ENCODE data around the gene GSG1L.
A peak's percentile ranks its signal among the peaks of the same experiment; 100 is the strongest.

GSG1L gene
- 0 to 0.12 (median 0) reads per million in 9 experiments for total RNA-seq

GRCh38 chr16:28063591-28064061 lies at the start of gene GSG1L:
GSG1L (minus strand) TSS chr16:28063714; CDS start chr16:28063424, 290 bp downstream.
- H3K27me3 Mint-ChIP-seq: peaks cover 61 to 70% of the 10 kb centered on the region in 2 donors
- ATAC-seq (replicated peaks) (no peak), DNase-seq (no peak)
- H3K9me3 Mint-ChIP-seq: no peaks in the 10 kb centered on the region
- H3K36me3 Mint-ChIP-seq (ENCODE audit: insufficient read depth): peaks cover 3% of the 10 kb centered on the region
- peaks cover 0 to 6% of the 10 kb centered on the region in 2 donors for H3K4me1 Mint-ChIP-seq (ENCODE audit: low read depth in 2 of 2)
- H3K4me3 Mint-ChIP-seq: peak within 1 kb of the TSS; percentile 34 to 45
- no peak within 1 kb of the TSS for H3K27ac Mint-ChIP-seq

- H3K27ac Mint-ChIP-seq: peak overlapping the region in 1 of 2 donors; percentile 82
- H3K9me3 Mint-ChIP-seq: no peaks in the 10 kb centered on the region
- H3K27me3 Mint-ChIP-seq: no peaks in the 10 kb centered on the region
- peaks cover 67% of the 10 kb centered on the region for H3K36me3 Mint-ChIP-seq (ENCODE audit: insufficient read depth)
- no peak overlapping the region for H3K4me3 Mint-ChIP-seq
- H3K4me1 Mint-ChIP-seq (ENCODE audit: low read depth in 2 of 2): peaks cover 10 to 18% of the 10 kb centered on the region in 2 donors
- no peak for DNase-seq
- ATAC-seq (replicated peaks): no peak
Measured at GRCh38 chr16:28112908-28113307, 49.4 kb upstream of the GSG1L start.

GRCh38 chr16:28110977-28111376 lies 47.5 kb upstream of the GSG1L start:
- Mint-ChIP-seq H3K4me3 (no peak overlapping the region), H3K9me3 (no peaks in the 10 kb centered on the region), H3K36me3 (ENCODE audit: insufficient read depth) (peaks cover 73% of the 10 kb centered on the region), H3K27me3 (no peaks in the 10 kb centered on the region), H3K27ac (peak overlapping the region; percentile 81 to 84), H3K4me1 (ENCODE audit: low read depth in 2 of 2) (peaks cover 10 to 15% of the 10 kb centered on the region in 2 donors)
- ATAC-seq (replicated peaks) (no peak), DNase-seq (no peak)

GRCh38 chr16:28110479-28110878 lies 47.0 kb upstream of the GSG1L start:
- Mint-ChIP-seq H3K36me3 (ENCODE audit: insufficient read depth) (peaks cover 73% of the 10 kb centered on the region), H3K27ac (peak overlapping the region; percentile 81 to 84), H3K9me3 (no peaks in the 10 kb centered on the region), H3K4me3 (no peak overlapping the region), H3K4me1 (ENCODE audit: low read depth in 2 of 2) (peaks cover 10 to 15% of the 10 kb centered on the region in 2 donors), H3K27me3 (no peaks in the 10 kb centered on the region)
- no peak for ATAC-seq (replicated peaks)
- no peak for DNase-seq

GRCh38 chr16:28110074-28110473 lies 46.6 kb upstream of the GSG1L start:
- Mint-ChIP-seq H3K9me3 (no peaks in the 10 kb centered on the region), H3K4me1 (ENCODE audit: low read depth in 2 of 2) (peaks cover 10 to 14% of the 10 kb centered on the region in 2 donors), H3K27me3 (no peaks in the 10 kb centered on the region), H3K36me3 (ENCODE audit: insufficient read depth) (peaks cover 73% of the 10 kb centered on the region), H3K27ac (peak overlapping the region; percentile 81 to 84), H3K4me3 (no peak overlapping the region)
- ATAC-seq (replicated peaks) (no peak), DNase-seq (no peak)

GRCh38 chr16:28108590-28109247 lies 45.2 kb upstream of the GSG1L start:
- Mint-ChIP-seq H3K27me3 (no peaks in the 10 kb centered on the region), H3K27ac (peak overlapping the region; percentile 3 to 25), H3K36me3 (ENCODE audit: insufficient read depth) (peaks cover 76% of the 10 kb centered on the region), H3K4me3 (no peak overlapping the region), H3K4me1 (ENCODE audit: low read depth in 2 of 2) (peaks cover 10 to 12% of the 10 kb centered on the region in 2 donors), H3K9me3 (no peaks in the 10 kb centered on the region)
- no peak for DNase-seq
- ATAC-seq (replicated peaks): no peak

GRCh38 chr16:28107232-28107631 lies 43.7 kb upstream of the GSG1L start:
- H3K36me3 Mint-ChIP-seq (ENCODE audit: insufficient read depth): peaks cover 82% of the 10 kb centered on the region
- no peaks in the 10 kb centered on the region for H3K9me3 Mint-ChIP-seq
- H3K27me3 Mint-ChIP-seq: no peaks in the 10 kb centered on the region
- DNase-seq (no peak), ATAC-seq (replicated peaks) (no peak)
- H3K4me3 Mint-ChIP-seq: no peak overlapping the region
- H3K4me1 Mint-ChIP-seq (ENCODE audit: low read depth in 2 of 2): peaks cover 6 to 10% of the 10 kb centered on the region in 2 donors
- H3K27ac Mint-ChIP-seq: no peak overlapping the region

- DNase-seq (no peak), ATAC-seq (replicated peaks) (no peak)
- Mint-ChIP-seq H3K36me3 (ENCODE audit: insufficient read depth) (peaks cover 81% of the 10 kb centered on the region), H3K27me3 (no peaks in the 10 kb centered on the region), H3K4me1 (ENCODE audit: low read depth in 2 of 2) (peaks cover 10% of the 10 kb centered on the region in 2 donors), H3K9me3 (no peaks in the 10 kb centered on the region), H3K4me3 (no peak overlapping the region), H3K27ac (peak overlapping the region in 1 of 2 donors; percentile 32)
Measured at GRCh38 chr16:28106467-28107215, 43.1 kb upstream of the GSG1L start.

GRCh38 chr16:28105954-28106353 lies 42.4 kb upstream of the GSG1L start:
- H3K27ac Mint-ChIP-seq: peak overlapping the region in 1 of 2 donors; percentile 32
- H3K27me3 Mint-ChIP-seq: no peaks in the 10 kb centered on the region
- no peaks in the 10 kb centered on the region for H3K9me3 Mint-ChIP-seq
- peaks cover 10% of the 10 kb centered on the region in 2 donors for H3K4me1 Mint-ChIP-seq (ENCODE audit: low read depth in 2 of 2)
- DNase-seq (no peak), ATAC-seq (replicated peaks) (no peak)
- peaks cover 81% of the 10 kb centered on the region for H3K36me3 Mint-ChIP-seq (ENCODE audit: insufficient read depth)
- no peak overlapping the region for H3K4me3 Mint-ChIP-seq

GRCh38 chr16:28105297-28105696 lies 41.8 kb upstream of the GSG1L start:
- H3K27me3 Mint-ChIP-seq: no peaks in the 10 kb centered on the region
- H3K27ac Mint-ChIP-seq: no peak overlapping the region

GRCh38 chr16:28104404-28104803 lies 40.9 kb upstream of the GSG1L start:
- H3K36me3 Mint-ChIP-seq (ENCODE audit: insufficient read depth): peaks cover 82% of the 10 kb centered on the region
- no peak overlapping the region for H3K4me3 Mint-ChIP-seq
- no peaks in the 10 kb centered on the region for H3K9me3 Mint-ChIP-seq
- no peak overlapping the region for H3K27ac Mint-ChIP-seq
- H3K27me3 Mint-ChIP-seq: no peaks in the 10 kb centered on the region
- peaks cover 2 to 9% of the 10 kb centered on the region in 2 donors for H3K4me1 Mint-ChIP-seq (ENCODE audit: low read depth in 2 of 2)
- no peak for ATAC-seq (replicated peaks)
- DNase-seq: no peak

More at GRCh38 chr16:28105297-28105696, 41.8 kb upstream of the GSG1L start:
- ATAC-seq (replicated peaks): no peak
- no peak for DNase-seq
- Mint-ChIP-seq H3K9me3 (no peaks in the 10 kb centered on the region), H3K4me1 (ENCODE audit: low read depth in 2 of 2) (peaks cover 5 to 8% of the 10 kb centered on the region in 2 donors), H3K36me3 (ENCODE audit: insufficient read depth) (peaks cover 80% of the 10 kb centered on the region), H3K4me3 (no peak overlapping the region)

GRCh38 chr16:28103516-28104170 lies 40.1 kb upstream of the GSG1L start:
- no peak for DNase-seq
- Mint-ChIP-seq H3K4me1 (ENCODE audit: low read depth in 2 of 2) (peaks cover 0 to 9% of the 10 kb centered on the region in 2 donors), H3K9me3 (no peaks in the 10 kb centered on the region), H3K4me3 (no peak overlapping the region), H3K27ac (no peak overlapping the region), H3K27me3 (no peaks in the 10 kb centered on the region), H3K36me3 (ENCODE audit: insufficient read depth) (peaks cover 81% of the 10 kb centered on the region)
- no peak for ATAC-seq (replicated peaks)

- no peak for DNase-seq
- no peak for ATAC-seq (replicated peaks)
- H3K9me3 Mint-ChIP-seq: no peaks in the 10 kb centered on the region
- peaks cover 81% of the 10 kb centered on the region for H3K36me3 Mint-ChIP-seq (ENCODE audit: insufficient read depth)
- H3K27ac Mint-ChIP-seq: peak overlapping the region in 1 of 2 donors; percentile 77
- H3K27me3 Mint-ChIP-seq: no peaks in the 10 kb centered on the region
- peaks cover 0 to 13% of the 10 kb centered on the region in 2 donors for H3K4me1 Mint-ChIP-seq (ENCODE audit: low read depth in 2 of 2)
- no peak overlapping the region for H3K4me3 Mint-ChIP-seq
Measured at GRCh38 chr16:28101533-28101890, 38.0 kb upstream of the GSG1L start.
